H1 (cell line): ENCODE results near the gene PTPN22. TPM values are rescaled to one million over a fixed set of nuclear protein-coding genes. Genes with fewer than 3 reads are reported as not detected.

Source experiments
- CTCF ChIA-PET: fragments of 300-600 bp; sonication (Branson Sonifier 250); formaldehyde crosslinking; loops from one replicate; lab custom pipeline; 2021; ENCODE audit not compliant: partially characterized antibody; lab: Charles Lee
- POLR2A ChIA-PET: fragments of 300-600 bp; sonication (Branson Sonifier 250); formaldehyde crosslinking; loops from one replicate; lab custom pipeline; 2021; ENCODE audit warnings: inconsistent platforms; ENCODE audit not compliant: partially characterized antibody; lab: Charles Lee
- DNase-seq, 2 experiments: peaks; one replicate each; pipeline versions ENCODE4 v3.0.0 to v3.0.0-alpha.2; 2010 to 2022; ENCODE audit warnings: low spot score in 2 of 2, low read depth in 1 of 2, mixed read lengths in 1 of 2
- FAIRE-seq: peaks from 2 replicates; lab custom pipeline; 2011; peaks lifted over from hg19 to GRCh38; lab: Jason Lieb, UNC
- H2AFZ ChIP-seq: 2 replicates; pipeline ENCODE4 v1.8.1; 2012; ENCODE audit warnings: low read length, inconsistent platforms
- H2AK5ac ChIP-seq: 2 replicates; pipeline ENCODE4 v1.6.1; 2013; ENCODE audit warnings: low read depth, low read length
- H2BK120ac ChIP-seq: replicated peaks from 2 replicates; pipeline ENCODE3; 2013; ENCODE audit warnings: low read depth, low read length, inconsistent platforms
- H2BK12ac ChIP-seq: 2 replicates; pipeline ENCODE4 v1.6.1; 2013; ENCODE audit warnings: low read depth, low read length
- H2BK15ac ChIP-seq: 2 replicates; pipeline ENCODE4 v1.6.1; 2013; ENCODE audit warnings: low read length
- H2BK20ac ChIP-seq: 2 replicates; pipeline ENCODE4 v1.6.1; 2013; ENCODE audit warnings: low read length
- H2BK5ac ChIP-seq: 2 replicates; pipeline ENCODE4 v1.6.1; 2013; ENCODE audit warnings: low read depth, low read length
- H3K14ac ChIP-seq: 2 replicates; pipeline ENCODE4 v1.6.1; 2013; ENCODE audit warnings: inconsistent platforms; ENCODE audit not compliant: insufficient read length
- H3K18ac ChIP-seq: 2 replicates; pipeline ENCODE4 v1.6.1; 2013; ENCODE audit warnings: low read length; ENCODE audit errors: extremely low read depth
- H3K23ac ChIP-seq: 2 replicates; pipeline ENCODE4 v1.6.1; 2013; ENCODE audit warnings: inconsistent platforms; ENCODE audit not compliant: insufficient read length
- H3K23me2 ChIP-seq: 2 replicates; pipeline ENCODE4 v1.6.1; 2013; ENCODE audit warnings: low read depth, low read length
- H3K27ac ChIP-seq: 2 replicates; pipeline ENCODE4 v1.6.1; 2011; ENCODE audit warnings: low read depth, low read length, inconsistent platforms
- H3K27me3 ChIP-seq, 4 experiments: replicated peaks in 1 of 4; 1 replicate in 1 of 4; 2 replicates in 3 of 4; pipeline versions ENCODE4 v1.6.1 to v1.8.1; 2011 to 2013; ENCODE audit warnings: low read length in 3 of 4, mild to moderate bottlenecking in 3 of 4, inconsistent platforms in 2 of 4, mixed read lengths in 2 of 4, moderate library complexity in 1 of 4; ENCODE audit not compliant: control insufficient read depth in 3 of 4, insufficient read depth in 3 of 4; ENCODE audit errors: extremely low read depth in 1 of 4
- H3K36me3 ChIP-seq, 4 experiments: 2 replicates each; pipeline versions ENCODE4 v1.6.1 to v1.8.1; 2011 to 2013; ENCODE audit warnings: mild to moderate bottlenecking in 4 of 4, low read length in 3 of 4, moderate library complexity in 2 of 4, control low read depth in 1 of 4, inconsistent platforms in 1 of 4; ENCODE audit not compliant: insufficient read depth in 4 of 4, control insufficient read depth in 2 of 4
- H3K4ac ChIP-seq: replicated peaks from 2 replicates; pipeline ENCODE3; 2013; ENCODE audit warnings: low read length, low read depth, mixed read lengths, inconsistent platforms; ENCODE audit not compliant: insufficient read length
- H3K4me1 ChIP-seq, 4 experiments: replicated peaks in 1 of 4; 1 replicate in 1 of 4; 2 replicates in 3 of 4; pipeline versions ENCODE4 v1.6.1 to v1.8.1; 2011 to 2013; ENCODE audit warnings: low read length in 3 of 4, inconsistent platforms in 2 of 4, mixed read lengths in 1 of 4; ENCODE audit not compliant: insufficient read depth in 4 of 4, control insufficient read depth in 3 of 4
- H3K4me2 ChIP-seq, 2 experiments: 2 replicates each; pipeline versions ENCODE4 v1.6.1 to v1.8.1; 2011 to 2013; ENCODE audit warnings: low read depth in 2 of 2, low read length in 2 of 2, control low read depth in 1 of 2, inconsistent platforms in 1 of 2, mild to moderate bottlenecking in 1 of 2; ENCODE audit not compliant: insufficient read depth in 1 of 2
- H3K4me3 ChIP-seq, 4 experiments: fragments of 200-600, 300-600 bp in 1 of 4; sonication (generic), shearing (Covaris generic), sonication (Bioruptor Twin) in 1 of 4; 2 replicates each; pipeline versions ENCODE4 v1.5.1 to v1.8.1; 2011 to 2016; ENCODE audit warnings: low read length in 4 of 4, low read depth in 3 of 4, control low read depth in 2 of 4, inconsistent platforms in 2 of 4, mild to moderate bottlenecking in 2 of 4, mixed read lengths in 1 of 4, moderate library complexity in 1 of 4; ENCODE audit not compliant: insufficient read depth in 2 of 4; ENCODE audit errors: extremely low read depth in 1 of 4
- H3K56ac ChIP-seq: replicated peaks from 2 replicates; pipeline ENCODE3; 2013; ENCODE audit warnings: low read depth, mild to moderate bottlenecking, mixed read lengths, low read length, inconsistent platforms; ENCODE audit not compliant: insufficient read length
- H3K79me1 ChIP-seq: 2 replicates; pipeline ENCODE4 v1.6.1; 2013; ENCODE audit warnings: low read depth, low read length, control low read depth
- H3K79me2 ChIP-seq, 2 experiments: 2 replicates each; pipeline versions ENCODE4 v1.6.1 to v1.8.1; 2012 to 2013; ENCODE audit warnings: low read length in 2 of 2, mild to moderate bottlenecking in 2 of 2, inconsistent platforms in 1 of 2; ENCODE audit not compliant: insufficient read depth in 2 of 2, control insufficient read depth in 1 of 2
- H3K9ac ChIP-seq, 4 experiments: replicated peaks in 1 of 4; 1 replicate in 1 of 4; 2 replicates in 3 of 4; pipeline versions ENCODE4 v1.6.1 to v1.8.1; 2011 to 2013; ENCODE audit warnings: low read depth in 3 of 4, low read length in 3 of 4, control low read depth in 2 of 4, mild to moderate bottlenecking in 2 of 4, moderate library complexity in 2 of 4, inconsistent platforms in 1 of 4; ENCODE audit errors: extremely low read depth in 1 of 4
- H3K9me3 ChIP-seq, 2 experiments: 2 replicates each; pipeline versions ENCODE4 v1.6.1 to v1.8.1; 2012 to 2013; ENCODE audit warnings: mild to moderate bottlenecking in 2 of 2, moderate library complexity in 2 of 2, control low read depth in 1 of 2, inconsistent platforms in 1 of 2, low read depth in 1 of 2, low read length in 1 of 2, mixed read lengths in 1 of 2; ENCODE audit not compliant: insufficient read depth in 2 of 2
- H4K20me1 ChIP-seq, 2 experiments: replicated peaks in 1 of 2; 2 replicates each; pipeline versions ENCODE3 to v1.8.1; 2011 to 2013; ENCODE audit warnings: inconsistent platforms in 2 of 2, low read length in 2 of 2, mild to moderate bottlenecking in 1 of 2; ENCODE audit not compliant: insufficient read depth in 2 of 2, control insufficient read depth in 1 of 2
- H4K5ac ChIP-seq: 2 replicates; pipeline ENCODE4 v1.6.1; 2013; ENCODE audit warnings: low read length, low read depth, mixed read lengths, inconsistent platforms; ENCODE audit not compliant: insufficient read length
- H4K8ac ChIP-seq: 2 replicates; pipeline ENCODE4 v1.8.0; 2013; ENCODE audit warnings: mild to moderate bottlenecking, moderate library complexity, low read length, inconsistent platforms; ENCODE audit not compliant: insufficient read depth; ENCODE audit errors: extremely low read depth
- H4K91ac ChIP-seq: replicated peaks from 2 replicates; pipeline ENCODE3; 2013; ENCODE audit warnings: low read length, mixed read lengths, inconsistent platforms; ENCODE audit not compliant: insufficient read length
- EGR1 ChIP-seq: IDR thresholded peaks from 2 replicates; pipeline ENCODE4 v1.6.1; 2011; ENCODE audit warnings: low read depth, low read length, borderline replicate concordance
- EP300 ChIP-seq, 2 experiments: IDR thresholded peaks; 1 replicate in 1 of 2; 2 replicates in 1 of 2; pipeline ENCODE4 v1.6.1; 2011 to 2012; ENCODE audit warnings: low read depth in 2 of 2, low read length in 2 of 2, mild to moderate bottlenecking in 2 of 2, borderline replicate concordance in 1 of 2, inconsistent platforms in 1 of 2, moderate library complexity in 1 of 2
- KDM1A ChIP-seq: fragments of 200-600, 300-600 bp; sonication (generic); IDR thresholded peaks from 2 replicates; pipeline ENCODE4 v1.7.1; 2016; ENCODE audit warnings: mild to moderate bottlenecking, low read length, borderline replicate concordance
- MAFK ChIP-seq: IDR thresholded peaks from 2 replicates; pipeline ENCODE4 v1.6.1; 2012; ENCODE audit warnings: low read depth, mild to moderate bottlenecking, improper control_type of control experiment, low read length
- SRF ChIP-seq: IDR thresholded peaks from 2 replicates; pipeline ENCODE4 v1.6.1; 2011; ENCODE audit warnings: mild to moderate bottlenecking, low read depth, low read length, moderate library complexity
- SUZ12 ChIP-seq: fragments of 200-600 bp; sonication (generic); IDR thresholded peaks from 2 replicates; pipeline ENCODE4 v1.6.1; 2012; ENCODE audit warnings: mild to moderate bottlenecking, inconsistent platforms, low read length, moderate library complexity, mixed read lengths
- TAF1 ChIP-seq: IDR thresholded peaks from 2 replicates; pipeline ENCODE4 v1.6.1; 2011; ENCODE audit warnings: mild to moderate bottlenecking, low read depth, low read length
- TBP ChIP-seq: IDR thresholded peaks from 2 replicates; pipeline ENCODE4 v1.6.1; 2011; ENCODE audit warnings: low read depth, low read length, improper control_type of control experiment
- TEAD4 ChIP-seq: IDR thresholded peaks from 2 replicates; pipeline ENCODE4 v1.6.1; 2012; ENCODE audit warnings: low read depth, low read length, inconsistent platforms, mixed read lengths
- WGBS, 2 experiments: shearing (Covaris generic) in 1 of 2; methylation state at CpG; one replicate each; pipeline versions ENCODE4 v1.1.6 to v1.1.7; 2013 to 2015; ENCODE audit warnings: low lambda C conversion rate in 2 of 2, mixed read lengths in 2 of 2, inconsistent platforms in 1 of 2, low coverage in 1 of 2, missing lambda C conversion rate in 1 of 2; ENCODE audit not compliant: insufficient replicate concordance in 2 of 2, insufficient coverage in 1 of 2, insufficient read length in 1 of 2; ENCODE audit errors: extremely low coverage in 1 of 2, missing lambda C conversion rate in 1 of 2; 5-methylcytosine and 5-hydroxymethylcytosine counted together
- polyA plus RNA-seq, 7 experiments: library from polyadenylated mRNA; depleted of rRNA in 3 of 7; stranded (reverse) in 5 of 7; unstranded in 2 of 7; fragments of >200 nt in 5 of 7; fragments of 200-250 nt in 2 of 7; gene quantifications; 1 replicate in 5 of 7; 2 replicates in 1 of 7; 4 replicates in 1 of 7; pipeline versions ENCODE4 v1.2.1 to v1.2.3, GENCODE V29; 2011 to 2013; ENCODE audit warnings: missing spikeins in 2 of 7, mixed read lengths in 2 of 7
- total RNA-seq: library from RNA; stranded (reverse); fragmentation: NEBNext Ultra II Directional; extraction: Animal tissue kit (Norgen Biotek cat#: 25700); gene quantifications from 2 replicates; pipeline ENCODE4 v1.2.1, GENCODE V29; 2021
- TF ChIP-seq, protein P1 (sequence below): IDR thresholded peaks from 2 replicates; pipeline ENCODE4 v1.6.1; 2012; ENCODE audit warnings: inconsistent platforms
- TF ChIP-seq, protein P2 (sequence below): IDR thresholded peaks from 2 replicates; pipeline ENCODE4 v1.6.1; 2011; ENCODE audit warnings: low read depth, mild to moderate bottlenecking, low read length; ENCODE audit not compliant: insufficient read depth

PTPN22 gene
- total and polyA plus RNA-seq, 2 of the 8 experiments (the other 6 are each of a cell fraction or from before 2014, with no cell fraction given) = not detected

DNA sequence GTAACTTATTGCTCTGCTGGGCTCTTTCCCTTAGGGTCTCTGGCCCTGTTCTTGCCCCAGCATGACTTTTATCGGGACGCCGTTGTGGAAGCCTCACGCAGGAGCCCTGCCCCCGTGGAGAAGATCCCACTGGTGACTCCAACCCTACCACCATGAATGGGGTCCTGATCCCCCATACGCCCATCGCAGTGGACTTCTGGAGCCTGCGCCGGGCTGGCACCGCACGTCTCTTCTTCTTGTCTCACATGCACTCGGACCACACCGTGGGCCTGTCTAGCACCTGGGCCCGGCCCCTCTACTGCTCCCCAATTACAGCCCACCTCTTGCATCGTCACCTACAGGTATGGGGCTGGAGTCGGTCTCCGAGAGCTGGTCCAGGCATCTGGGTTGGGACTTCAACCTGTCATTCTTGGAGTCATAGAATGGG is 33.9 kb upstream of the PTPN22 start:
- Histone ChIP-seq H3K79me1 (0 out of 2 replicates have a peak, but pooled peaks cover 2% of the 10 kb centered on the region), H3K36me3 (peaks cover 0 to 17% (median 6%) of the 10 kb centered on the region in 4 experiments; a peak in 5 of 8 replicates), H3K9me3 (no peaks in the 10 kb centered on the region), H3K56ac (no peak overlapping the region), H3K4ac (no peak overlapping the region), H2AK5ac (no peak overlapping the region), H4K8ac (peak overlapping the region; percentile 60; the same call in 1 of the 2 replicates), H3K4me2 (peak overlapping the region; percentile 52 to 66), H4K5ac (peak overlapping the region; percentile 1), H3K4me3 (peak overlapping the region; percentile 59 to 99 (median 92)), H3K27me3 (no peaks in the 10 kb centered on the region), H2BK12ac (no peak overlapping the region), H3K4me1 (peaks cover 0 to 3% (median under 1%) of the 10 kb centered on the region in 4 experiments; a peak in 5 of 7 replicates), H2BK15ac (no peak overlapping the region), H2BK20ac (no peak overlapping the region), H3K27ac (no peak overlapping the region), H2BK120ac (no peak overlapping the region), H2AFZ (peak overlapping the region; percentile 96), H3K9ac (peak overlapping the region in 3 of 4 experiments; percentile 24 to 70 (median 65); a peak in 6 of 7 replicates), H4K91ac (no peak overlapping the region), H3K18ac (peak overlapping the region; percentile 79; the same call in 1 of the 2 replicates), H3K23ac (no peak overlapping the region), H4K20me1 (no peaks in the 10 kb centered on the region), H3K14ac (no peak overlapping the region), H3K79me2 (peaks cover 0 to 2% of the 10 kb centered on the region in 2 experiments; a peak in 1 of 4 replicates), H2BK5ac (peak overlapping the region; percentile 35; the same call in 1 of the 2 replicates), H3K23me2 (peaks cover 7% of the 10 kb centered on the region)
- DNase-seq (peak in 1 of 2 experiments; percentile 73), FAIRE-seq (no peak)
- POLR2A ChIA-PET = interaction anchor here (0.8 to 3.8 kb wide), 8 partner anchors 9 to 146 kb away, joined by 3 to 66 read pairs (median 4); partner anchors contain the start of genes HIPK1, PHTF1 and RSBN1
- CTCF ChIA-PET = interaction anchor here (0.7 to 3.7 kb wide), 5 partner anchors 24 to 516 kb away, joined by 3 to 20 read pairs (median 4); partner anchors contain the start of genes HIPK1 and MAGI3
- WGBS, 2 experiments = 3% methylated on average over 17 of the region's 17 CpGs; no CpG with 5 or more reads in 1 of the 2 experiments
- TF ChIP-seq TBP (0 out of 2 replicates have a peak, but pooled peaks have one; percentile 8), EGR1 (no peak), SRF (no peak), TAF1 (0 out of 2 replicates have a peak, but pooled peaks have one; percentile 9), KDM1A (no peak), SUZ12 (no peak), TEAD4 (no peak), EP300 (IDR thresholded peaks at IDR 0.05; ENCODE audit: borderline replicate concordance in 1 of 2, low read depth in 2 of 2, low read length in 2 of 2) (no peak), MAFK (no peak)
- TF ChIP-seq, protein P1, sequence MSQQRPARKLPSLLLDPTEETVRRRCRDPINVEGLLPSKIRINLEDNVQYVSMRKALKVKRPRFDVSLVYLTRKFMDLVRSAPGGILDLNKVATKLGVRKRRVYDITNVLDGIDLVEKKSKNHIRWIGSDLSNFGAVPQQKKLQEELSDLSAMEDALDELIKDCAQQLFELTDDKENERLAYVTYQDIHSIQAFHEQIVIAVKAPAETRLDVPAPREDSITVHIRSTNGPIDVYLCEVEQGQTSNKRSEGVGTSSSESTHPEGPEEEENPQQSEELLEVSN = no peak
- TF ChIP-seq, protein P2, sequence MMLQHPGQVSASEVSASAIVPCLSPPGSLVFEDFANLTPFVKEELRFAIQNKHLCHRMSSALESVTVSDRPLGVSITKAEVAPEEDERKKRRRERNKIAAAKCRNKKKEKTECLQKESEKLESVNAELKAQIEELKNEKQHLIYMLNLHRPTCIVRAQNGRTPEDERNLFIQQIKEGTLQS = no peak
